GM19238 (cell line): ENCODE data around the gene SLC2A5.

Experiments
- DNase-seq: peaks from one replicate; pipeline ENCODE4 v3.0.0; 2011; ENCODE audit warnings: low spot score; ENCODE audit not compliant: insufficient read length

Gene SLC2A5

GRCh38 chr1:9065213-9065751 lies 4.2 kb downstream of the SLC2A5 start:
- DNase-seq: no peak

- no peak for DNase-seq
Measured at GRCh38 chr1:9062846-9063245, 6.6 kb downstream of the SLC2A5 start.

- DNase-seq: no peak
Measured at GRCh38 chr1:9062021-9062471, 7.4 kb downstream of the SLC2A5 start.

GRCh38 chr1:9061252-9061960 lies 8.0 kb downstream of the SLC2A5 start:
- no peak for DNase-seq

- no peak for DNase-seq
Measured at GRCh38 chr1:9059891-9060744, 9.3 kb downstream of the SLC2A5 start.

- DNase-seq: no peak
Measured at GRCh38 chr1:9058465-9058864, 11.0 kb downstream of the SLC2A5 start.

- no peak for DNase-seq
Measured at GRCh38 chr1:9057851-9058250, 11.6 kb downstream of the SLC2A5 start.

- DNase-seq: no peak
Measured at GRCh38 chr1:9052272-9053049, 17.0 kb downstream of the SLC2A5 start.

- no peak for DNase-seq
Measured at GRCh38 chr1:9051379-9051778, 18.1 kb downstream of the SLC2A5 start.

- no peak for DNase-seq
Measured at GRCh38 chr1:9050803-9051202, 18.6 kb downstream of the SLC2A5 start.

- DNase-seq: no peak
Measured at GRCh38 chr1:9048551-9048950, 20.9 kb downstream of the SLC2A5 start.

GRCh38 chr1:9047019-9047418 lies 22.4 kb downstream of the SLC2A5 start:
- DNase-seq: no peak

GRCh38 chr1:9045861-9046510 lies 23.4 kb downstream of the SLC2A5 start:
- no peak for DNase-seq

- DNase-seq: no peak
Measured at GRCh38 chr1:9044236-9044635, 25.2 kb downstream of the SLC2A5 start.

- DNase-seq: no peak
Measured at GRCh38 chr1:9042272-9042671, 27.2 kb downstream of the SLC2A5 start.

GRCh38 chr1:9041116-9041779 lies 28.2 kb downstream of the SLC2A5 start:
- DNase-seq: no peak

GRCh38 chr1:9040659-9041030 lies 28.8 kb downstream of the SLC2A5 start:
- no peak for DNase-seq

GRCh38 chr1:9039761-9040658 lies 29.4 kb downstream of the SLC2A5 start:
- no peak for DNase-seq

GRCh38 chr1:9038881-9039760 lies 30.3 kb downstream of the SLC2A5 start:
- DNase-seq: no peak
